Measurements from ENCODE around the gene OR2M3. TPM values are rescaled to one million over a fixed set of nuclear protein-coding genes. Genes with fewer than 3 reads are reported as not detected.
"Not testable (repeated sequence)": the region's sequence is repeated elsewhere in the genome, so short reads cannot be mapped to it uniquely, and the experiment has no call there.

OR2M3 gene
- total and polyA plus RNA-seq, 2 of the 8 experiments (the other 6 are each of a cell fraction or from before 2014, with no cell fraction given) = not detected

DNA sequence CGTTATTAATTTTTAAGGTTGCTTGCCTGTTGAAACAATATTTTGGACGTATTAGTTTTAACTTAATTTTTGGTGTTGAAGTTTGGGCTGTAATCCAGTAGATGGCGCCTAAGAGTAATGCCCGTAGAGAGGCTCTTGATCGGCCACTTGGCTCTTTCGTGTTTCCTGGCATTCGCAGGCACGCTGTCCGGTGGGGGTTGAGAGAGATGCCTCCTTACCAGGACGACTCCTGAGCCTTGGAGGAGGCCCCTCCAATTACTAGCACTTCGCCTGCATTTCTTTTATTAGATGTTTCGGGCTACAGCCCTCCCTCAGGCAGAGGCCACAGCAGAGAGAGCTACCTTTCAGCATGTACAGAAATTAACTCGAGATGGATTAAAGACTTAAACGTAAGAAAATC, 46.1 kb downstream of the OR2M3 start (continued):
- TF ChIP-seq, protein P1, sequence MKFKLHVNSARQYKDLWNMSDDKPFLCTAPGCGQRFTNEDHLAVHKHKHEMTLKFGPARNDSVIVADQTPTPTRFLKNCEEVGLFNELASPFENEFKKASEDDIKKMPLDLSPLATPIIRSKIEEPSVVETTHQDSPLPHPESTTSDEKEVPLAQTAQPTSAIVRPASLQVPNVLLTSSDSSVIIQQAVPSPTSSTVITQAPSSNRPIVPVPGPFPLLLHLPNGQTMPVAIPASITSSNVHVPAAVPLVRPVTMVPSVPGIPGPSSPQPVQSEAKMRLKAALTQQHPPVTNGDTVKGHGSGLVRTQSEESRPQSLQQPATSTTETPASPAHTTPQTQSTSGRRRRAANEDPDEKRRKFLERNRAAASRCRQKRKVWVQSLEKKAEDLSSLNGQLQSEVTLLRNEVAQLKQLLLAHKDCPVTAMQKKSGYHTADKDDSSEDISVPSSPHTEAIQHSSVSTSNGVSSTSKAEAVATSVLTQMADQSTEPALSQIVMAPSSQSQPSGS (IDR thresholded peaks at IDR 0.05; ENCODE audit: low read length) = no peak
- TF ChIP-seq SIRT6 (IDR thresholded peaks at IDR 0.05; ENCODE audit: low read length) (no peak), TAF1 (IDR thresholded peaks at IDR 0.05; ENCODE audit: low read depth, low read length) (no peak), CBX5 (IDR thresholded peaks at IDR 0.05; ENCODE audit: low read depth, low read length) (no peak), POU5F1 (IDR thresholded peaks at IDR 0.05; ENCODE audit: low read depth, low read length) (no peak)

DNA sequence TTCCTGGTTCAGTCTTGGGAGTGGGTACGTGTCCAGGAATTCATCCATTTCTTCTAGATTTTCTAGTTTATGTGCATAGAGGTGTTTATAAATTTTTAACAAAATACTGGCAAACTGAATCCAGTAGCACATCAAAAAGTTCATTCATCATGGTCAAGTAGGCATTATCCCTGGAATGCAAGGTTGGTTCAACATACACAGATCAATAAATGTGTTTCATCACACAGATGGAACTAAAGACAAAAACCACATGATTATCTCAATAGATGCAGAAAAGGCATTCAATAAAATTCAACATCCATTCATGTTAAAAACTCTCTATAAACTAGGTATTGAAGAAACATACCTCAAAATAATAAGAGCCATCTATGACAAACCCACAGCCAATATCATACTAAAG, 62.2 kb downstream of the OR2M3 start:
- H3K4me2 ChIP-seq (ENCODE audit: insufficient read depth in 1 of 2, low read depth in 2 of 2, low read length in 2 of 2); POLR2A ChIA-PET (ENCODE audit: partially characterized antibody); H4K8ac ChIP-seq (ENCODE audit: extremely low read depth, insufficient read depth, low read length); H2BK12ac ChIP-seq (ENCODE audit: low read depth, low read length); H3K56ac ChIP-seq (replicated peaks; ENCODE audit: insufficient read length, low read depth, low read length); H3K79me2 ChIP-seq (ENCODE audit: control insufficient read depth in 1 of 2, insufficient read depth in 2 of 2, low read length in 2 of 2); H3K4me1 ChIP-seq (replicated peaks in 1 of 4; ENCODE audit: control insufficient read depth in 3 of 4, insufficient read depth in 4 of 4, low read length in 3 of 4); H2AK5ac ChIP-seq (ENCODE audit: low read depth, low read length); H3K27ac ChIP-seq (ENCODE audit: low read depth, low read length); H3K18ac ChIP-seq (ENCODE audit: extremely low read depth, low read length); H4K20me1 ChIP-seq (replicated peaks in 1 of 2; ENCODE audit: control insufficient read depth in 1 of 2, insufficient read depth in 2 of 2, low read length in 2 of 2); H3K79me1 ChIP-seq (ENCODE audit: low read depth, low read length); H3K4me3 ChIP-seq (ENCODE audit: extremely low read depth in 1 of 4, insufficient read depth in 2 of 4, low read depth in 3 of 4, low read length in 4 of 4); H4K5ac ChIP-seq (ENCODE audit: insufficient read length, low read depth, low read length); H2BK5ac ChIP-seq (ENCODE audit: low read depth, low read length); H3K9ac ChIP-seq (replicated peaks in 1 of 4; ENCODE audit: extremely low read depth in 1 of 4, low read depth in 3 of 4, low read length in 3 of 4); H2BK20ac ChIP-seq (ENCODE audit: low read length); H3K36me3 ChIP-seq (ENCODE audit: control insufficient read depth in 2 of 4, insufficient read depth in 4 of 4, low read length in 3 of 4); H2BK120ac ChIP-seq (replicated peaks; ENCODE audit: low read depth, low read length); H4K91ac ChIP-seq (replicated peaks; ENCODE audit: insufficient read length, low read length); H3K23ac ChIP-seq (ENCODE audit: insufficient read length); DNase-seq (ENCODE audit: low read depth in 1 of 2, low spot score in 2 of 2); CTCF ChIA-PET (ENCODE audit: partially characterized antibody); H3K23me2 ChIP-seq (ENCODE audit: low read depth, low read length); FAIRE-seq; H3K27me3 ChIP-seq (replicated peaks in 1 of 4; ENCODE audit: control insufficient read depth in 3 of 4, extremely low read depth in 1 of 4, insufficient read depth in 3 of 4, low read length in 3 of 4); H3K4ac ChIP-seq (replicated peaks; ENCODE audit: insufficient read length, low read depth, low read length); H2BK15ac ChIP-seq (ENCODE audit: low read length); H2AFZ ChIP-seq (ENCODE audit: low read length); H3K14ac ChIP-seq (ENCODE audit: insufficient read length): not testable (repeated sequence)
- WGBS, 2 experiments (ENCODE audit: extremely low coverage in 1 of 2, insufficient coverage in 1 of 2, insufficient read length in 1 of 2, insufficient replicate concordance in 2 of 2, low coverage in 1 of 2, low lambda C conversion rate in 2 of 2, missing lambda C conversion rate in 1 of 2) = 90% methylated on average over 1 of the region's 1 CpG; no CpG with 5 or more reads in 1 of the 2 experiments
- H3K9me3 ChIP-seq (ENCODE audit: insufficient read depth in 2 of 2, low read depth in 1 of 2, low read length in 1 of 2) = peaks cover 20 to 28% of the 10 kb centered on the region in 2 experiments; a peak in 3 of 4 replicates
